ENCODE measurements around the gene PSG4.
"Not testable (repeated sequence)": the region's sequence is repeated elsewhere in the genome, so short reads cannot be mapped to it uniquely, and the experiment has no call there.

The PSG4 gene

DNA sequence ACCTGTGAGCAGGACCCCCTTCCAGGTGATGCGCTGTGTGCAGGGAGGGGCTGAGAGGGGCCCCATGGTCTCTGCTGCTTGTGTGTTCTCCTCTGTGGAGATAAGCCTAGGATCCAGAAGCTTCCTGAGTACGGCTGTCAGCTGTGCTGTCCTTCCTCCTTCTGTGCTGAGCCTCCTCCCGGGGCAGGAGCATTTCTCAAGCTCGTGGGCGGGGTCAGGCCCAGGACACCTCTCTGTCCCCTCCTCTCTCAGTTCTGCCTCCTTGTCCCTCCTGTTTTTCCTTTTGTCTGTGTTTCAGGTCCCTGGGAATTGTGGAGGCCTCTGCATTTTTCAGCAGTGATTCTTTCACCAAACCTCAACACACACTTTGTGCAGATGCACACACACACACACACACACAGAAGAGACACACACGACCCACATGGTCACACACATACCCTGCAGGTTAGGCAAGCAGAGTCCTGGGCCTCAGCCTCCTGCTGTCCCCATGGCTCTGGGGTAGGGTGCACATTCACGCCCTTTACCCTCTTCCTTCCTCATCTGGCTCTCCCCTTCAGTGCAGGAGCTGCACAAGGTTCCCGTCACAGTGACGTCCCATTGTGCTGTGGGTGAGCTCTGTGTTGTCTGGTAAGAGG, at the start of gene PSG4:
TSS of gene PSG4 (minus strand) at position 168 of the 635 bp plus-strand sequence. CDS start at position 66, 102 bp downstream.
- not testable (repeated sequence) for DNase-seq

- not testable (repeated sequence) for DNase-seq
Observed at GRCh38 chr19:43251428-43251827, 46.0 kb upstream of the PSG4 start.

DNA sequence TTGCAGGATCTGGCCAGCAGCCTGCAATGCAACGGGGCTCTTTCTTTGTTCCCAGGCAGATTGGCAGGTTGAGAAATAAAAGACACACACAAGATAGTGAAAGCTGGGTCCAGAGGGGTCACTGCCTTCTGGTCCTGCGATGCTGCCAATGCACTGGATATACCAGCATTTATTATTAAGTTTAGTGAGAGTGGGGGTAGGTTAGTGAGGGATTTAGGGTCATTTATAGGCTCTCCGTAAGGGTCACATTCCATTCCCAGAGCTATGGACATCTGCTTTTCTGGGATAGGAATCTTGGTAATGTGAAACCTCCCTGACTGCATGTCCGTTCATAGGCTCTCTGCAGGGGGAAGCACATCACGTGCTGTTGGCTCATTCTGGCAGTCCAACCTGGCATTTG, 44.9 kb upstream of the PSG4 start:
- not testable (repeated sequence) for DNase-seq

DNA sequence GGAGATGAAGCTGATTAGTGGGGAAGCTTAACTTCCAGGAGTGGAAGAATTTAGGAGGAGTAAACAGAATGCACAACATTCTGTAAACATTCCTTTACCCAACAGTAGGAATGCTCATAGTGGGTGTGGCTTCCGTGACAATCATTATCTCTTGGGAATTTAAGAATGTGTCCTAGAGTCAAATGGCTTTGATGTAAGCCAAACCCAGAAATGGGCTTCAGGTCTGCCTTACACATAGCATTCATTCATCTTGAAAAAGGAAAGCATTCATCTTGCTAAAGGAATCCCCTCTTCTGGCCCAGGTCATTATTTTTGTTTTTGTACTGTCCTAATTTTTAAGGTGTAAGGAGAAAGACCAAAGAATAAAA, 43.2 kb upstream of the PSG4 start:
- DNase-seq = not testable (repeated sequence)

GRCh38 chr19:43247243-43247880, 41.9 kb upstream of the PSG4 start:
- not testable (repeated sequence) for DNase-seq

DNA sequence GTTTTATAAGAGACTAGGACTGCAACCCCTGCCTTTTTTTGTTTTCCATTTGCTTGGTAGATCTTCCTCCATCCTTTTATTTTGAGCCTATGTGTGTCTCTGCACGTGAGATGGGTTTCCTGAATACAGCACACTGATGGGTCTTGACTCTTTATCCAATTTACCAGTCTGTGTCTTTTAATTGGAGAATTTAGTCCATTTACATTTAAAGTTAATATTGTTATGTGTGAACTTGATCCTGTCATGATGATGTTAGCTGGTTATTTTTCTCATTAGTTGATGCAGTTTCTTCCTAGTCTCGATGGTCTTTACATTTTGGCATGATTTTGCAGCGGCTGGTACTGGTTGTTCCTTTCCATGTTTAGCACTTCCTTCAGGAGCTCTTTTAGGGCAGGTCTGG, 40.4 kb upstream of the PSG4 start:
- DNase-seq = not testable (repeated sequence)

- DNase-seq = not testable (repeated sequence)
Observed at GRCh38 chr19:43242211-43242610, 36.8 kb upstream of the PSG4 start.

GRCh38 chr19:43238213-43238612, 32.8 kb upstream of the PSG4 start:
- DNase-seq = not testable (repeated sequence)

DNA sequence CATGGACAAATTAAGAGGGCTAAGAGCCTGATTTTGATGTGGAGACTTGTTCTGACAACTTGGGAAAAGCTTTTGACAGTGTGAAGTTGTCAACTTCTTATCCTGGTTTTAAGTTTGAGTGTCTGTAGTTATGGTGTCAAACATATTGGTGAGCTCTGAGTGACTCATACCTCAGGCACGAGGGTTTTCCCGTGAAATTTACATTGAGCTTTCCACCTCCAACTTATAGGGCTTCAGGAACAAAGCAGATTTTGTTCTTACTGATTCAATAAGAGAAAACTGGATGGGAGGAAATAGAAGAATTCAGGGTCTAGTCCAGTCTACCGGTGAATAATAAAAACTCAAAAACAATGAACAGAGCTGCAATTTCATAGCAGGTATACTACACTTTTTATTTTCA, 30.2 kb upstream of the PSG4 start:
- DNase-seq = not testable (repeated sequence)

GRCh38 chr19:43229315-43229714, 23.9 kb upstream of the PSG4 start:
- no peak for DNase-seq

DNA sequence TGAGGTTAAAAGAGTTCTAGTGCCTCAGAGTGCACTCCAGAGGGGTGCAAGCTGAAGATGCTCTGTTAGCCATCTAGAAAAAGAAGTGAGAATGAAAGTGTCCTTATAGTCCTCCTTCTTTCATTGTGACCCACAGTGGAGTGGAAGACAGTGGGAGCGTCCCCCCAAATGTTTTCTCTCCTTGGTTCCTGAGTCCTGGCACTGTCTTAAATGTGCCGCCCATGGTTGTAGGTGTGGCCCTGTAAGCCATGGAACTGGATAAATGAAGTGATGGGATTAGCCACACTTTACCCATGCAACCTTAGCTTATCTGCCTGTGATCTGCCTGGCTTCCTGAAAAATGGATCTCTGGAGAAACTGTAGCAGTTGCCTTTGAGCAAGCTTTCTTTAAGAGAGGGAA, 23.3 kb upstream of the PSG4 start:
- DNase-seq = not testable (repeated sequence)

DNA sequence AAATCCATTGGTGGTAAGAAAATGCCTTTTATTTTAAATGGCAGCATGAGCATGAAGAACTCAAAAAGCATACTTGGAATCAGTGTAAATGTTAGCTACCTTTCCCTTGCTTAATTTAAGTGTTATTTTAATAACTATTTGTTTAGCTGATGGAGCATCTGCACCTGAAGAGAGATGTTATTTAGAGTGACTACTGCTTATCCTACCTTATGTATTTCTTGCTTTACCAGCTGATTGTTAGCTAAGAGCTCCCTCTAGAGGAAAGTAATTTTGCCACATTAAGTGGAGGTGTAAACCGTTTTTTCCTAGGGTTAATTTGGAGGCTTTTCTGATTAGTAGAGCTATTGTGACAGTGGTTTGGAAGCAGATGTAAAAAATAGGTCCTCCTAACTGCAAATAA, 21.5 kb upstream of the PSG4 start:
- not testable (repeated sequence) for DNase-seq

GRCh38 chr19:43224855-43225253, 19.4 kb upstream of the PSG4 start:
- no peak for DNase-seq

DNA sequence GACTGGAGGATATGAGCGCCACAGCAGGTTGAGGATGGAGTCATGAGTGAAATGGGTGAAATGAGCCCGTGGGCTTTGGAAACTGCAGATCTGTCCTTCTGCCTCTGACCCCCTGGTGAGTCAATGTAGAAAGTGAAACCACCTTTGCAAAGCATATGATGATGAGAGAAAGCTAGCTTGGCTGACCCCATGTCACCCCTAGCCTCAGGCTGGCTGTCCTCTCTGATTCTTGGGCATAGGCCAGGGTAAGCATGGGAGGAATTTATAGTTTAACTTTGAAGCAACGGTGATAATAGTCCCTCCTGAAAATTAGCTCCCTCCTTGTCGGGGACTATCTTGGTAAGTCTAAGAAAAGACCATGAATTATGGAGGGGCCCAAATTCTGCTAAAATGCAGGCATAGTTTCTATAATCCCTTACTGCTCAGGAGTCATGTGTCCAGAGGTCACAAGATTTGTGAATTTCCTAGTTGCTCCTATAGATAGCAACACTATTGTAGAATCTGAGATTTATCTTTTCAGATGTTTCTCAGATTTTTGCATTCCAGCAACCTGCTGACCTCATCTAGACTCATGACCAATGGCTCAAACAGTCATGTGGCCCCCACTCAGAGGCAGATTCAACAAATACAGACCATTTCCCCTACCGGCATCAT, 18.9 kb upstream of the PSG4 start:
- DNase-seq = not testable (repeated sequence)

DNA sequence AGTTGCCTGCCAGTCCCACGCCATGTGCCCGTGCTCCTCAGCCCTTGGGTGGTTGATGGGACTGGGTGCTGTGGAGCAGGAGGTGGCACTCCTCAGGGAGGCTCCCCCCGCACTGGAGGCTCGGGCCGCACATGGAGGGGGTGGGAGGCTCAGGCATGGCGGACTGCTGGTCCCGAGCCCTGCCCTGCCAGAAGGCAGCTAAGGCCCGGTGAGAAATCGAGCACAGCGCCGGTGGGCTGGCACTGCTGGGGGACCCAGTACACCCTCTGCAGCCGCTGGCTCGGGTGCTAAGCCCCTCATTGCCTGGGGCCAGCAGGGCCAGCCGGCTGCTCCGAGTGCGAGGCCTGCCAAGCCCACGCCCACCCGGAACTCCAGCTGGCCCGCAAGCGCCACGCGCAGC, 16.5 kb upstream of the PSG4 start:
- not testable (repeated sequence) for DNase-seq

DNA sequence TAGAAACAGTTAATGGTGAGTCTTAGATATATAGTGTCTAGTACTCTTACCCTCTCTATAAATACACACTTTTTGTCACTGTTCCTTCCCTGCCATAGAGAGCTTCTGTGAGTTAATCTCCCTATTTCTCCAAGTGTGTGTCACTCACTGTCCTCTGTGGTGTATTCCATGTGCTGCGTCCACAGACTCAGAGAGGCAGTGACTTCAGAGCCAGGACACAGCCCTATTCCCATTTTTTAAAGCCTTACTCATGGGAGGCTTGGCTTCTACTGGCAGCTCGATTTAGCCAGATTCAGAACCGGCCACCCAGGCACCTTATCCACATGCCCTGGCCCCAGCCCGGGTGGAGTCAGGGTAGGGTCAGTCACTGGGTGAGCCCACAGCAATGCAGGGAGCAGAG, 13.7 kb upstream of the PSG4 start:
- not testable (repeated sequence) for DNase-seq

DNA sequence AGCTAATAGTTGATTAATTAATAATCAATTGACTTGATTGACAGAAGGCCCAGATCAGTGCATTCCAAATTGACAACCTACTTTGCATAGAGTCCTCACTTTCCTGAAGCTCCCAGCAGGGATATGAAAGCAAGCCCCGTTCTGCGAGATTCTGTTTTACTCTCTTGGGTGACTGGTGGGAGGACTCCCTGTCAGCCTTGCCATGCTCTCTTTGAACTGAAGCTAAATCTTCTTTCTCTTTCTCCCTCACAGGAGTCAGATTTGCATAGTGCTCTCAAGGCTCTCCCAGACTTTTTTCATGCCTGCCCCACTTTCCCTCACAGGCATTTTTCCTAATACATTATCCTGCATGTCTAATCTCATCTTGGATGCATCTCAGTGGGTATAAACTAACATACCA, 10.4 kb upstream of the PSG4 start:
- not testable (repeated sequence) for DNase-seq

- no peak for DNase-seq
Observed at GRCh38 chr19:43207991-43208390, 2.6 kb upstream of the PSG4 start.

- DNase-seq = peak in 1 of 2 experiments; percentile 12
Observed at GRCh38 chr19:43207174-43207573, 1.7 kb upstream of the PSG4 start.

DNA sequence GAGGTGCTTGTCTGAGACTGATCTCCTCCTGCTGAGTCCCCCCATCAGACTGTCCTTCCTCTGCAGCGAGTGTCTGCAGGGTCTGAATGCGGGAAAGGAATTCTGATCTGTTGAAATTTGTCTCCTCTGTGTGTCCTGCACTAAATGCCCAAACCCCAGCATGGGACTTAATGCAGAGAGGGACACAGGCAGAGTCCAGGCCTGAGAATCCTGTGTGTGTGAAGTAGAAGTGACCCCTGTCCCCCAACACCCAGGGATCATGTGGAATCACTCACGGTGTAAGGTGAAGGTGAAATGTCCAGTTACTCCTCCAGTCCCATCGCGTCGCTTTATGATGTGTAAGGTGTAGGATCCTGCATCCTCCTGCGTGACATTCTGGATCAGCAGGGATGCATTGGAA, 1.8 kb downstream of the PSG4 start:
- not testable (repeated sequence) for DNase-seq

DNA sequence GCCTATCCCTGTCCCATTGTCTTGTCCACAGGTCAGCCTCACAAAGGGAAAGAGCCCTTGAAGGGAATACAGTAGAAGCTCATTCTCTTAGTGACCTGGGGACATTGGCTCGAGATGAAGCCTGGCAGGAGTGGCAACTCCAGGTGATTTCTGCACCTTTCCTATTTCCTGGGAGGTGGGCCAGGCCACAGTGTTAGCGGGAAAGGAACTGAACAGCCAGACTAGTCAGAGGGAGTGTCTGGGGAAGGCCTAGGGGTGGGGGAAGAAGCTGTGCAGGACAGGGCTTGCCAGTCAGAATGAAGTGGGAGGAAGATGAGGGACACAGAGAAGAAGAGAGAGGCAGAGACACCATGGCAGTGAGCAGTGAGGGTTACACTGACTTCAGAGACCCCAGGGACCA, 3.5 kb downstream of the PSG4 start:
- not testable (repeated sequence) for DNase-seq

DNA sequence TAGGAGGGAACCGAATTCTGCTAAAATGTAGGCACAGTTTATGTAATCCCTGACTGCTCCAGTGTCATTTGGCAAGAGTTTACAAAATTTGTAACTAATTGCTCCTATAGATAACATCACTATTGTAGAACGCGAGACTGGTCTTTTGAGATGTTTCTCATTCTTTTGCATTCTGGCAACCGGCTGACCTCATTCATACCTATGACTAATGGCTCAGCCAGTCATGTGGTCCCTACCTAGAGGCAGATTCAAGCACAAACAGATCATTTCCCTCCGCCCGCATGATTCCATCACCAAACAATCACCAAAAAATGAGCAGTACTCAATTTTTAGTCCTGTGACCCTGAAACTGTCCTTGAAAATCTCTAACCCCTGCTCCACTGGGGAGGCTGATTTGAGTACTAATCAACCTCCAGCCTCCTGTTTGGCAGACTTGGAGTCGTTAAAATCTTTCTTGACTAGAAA, 4.1 kb downstream of the PSG4 start:
- DNase-seq = not testable (repeated sequence)

DNA sequence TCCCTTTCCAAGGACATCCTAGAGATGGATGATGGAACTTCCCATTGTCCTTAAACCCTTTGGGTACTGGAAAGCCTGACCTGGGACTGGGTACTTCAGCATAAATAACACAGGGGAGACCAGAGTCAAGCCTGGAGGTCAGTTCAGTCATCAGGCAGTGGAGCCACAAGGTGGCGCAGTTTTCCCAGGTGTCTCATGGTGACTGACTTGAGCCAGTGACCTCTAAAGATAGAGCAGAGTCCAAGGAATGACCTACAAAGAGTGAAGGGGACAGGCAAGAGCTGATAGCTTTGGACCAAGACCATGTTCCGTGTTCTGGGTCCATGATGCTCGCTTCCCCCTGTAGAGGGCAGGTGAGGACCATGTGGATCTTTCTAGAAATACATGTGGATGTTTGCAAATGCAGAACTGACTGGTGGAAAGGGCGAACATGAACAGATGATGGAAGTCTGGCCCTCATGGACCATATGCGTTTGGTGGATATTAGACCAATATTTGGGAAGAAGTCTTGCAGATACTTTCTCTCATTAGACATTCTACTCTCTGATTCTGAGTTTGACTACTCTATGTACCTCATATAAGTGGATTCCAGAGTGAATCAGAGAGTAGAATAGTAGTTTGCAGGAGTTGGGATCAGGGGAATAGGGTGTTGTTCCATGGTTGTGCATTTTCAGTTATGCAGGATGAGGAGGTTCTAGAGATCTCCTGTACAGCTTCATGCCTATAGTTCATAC, 6.6 kb downstream of the PSG4 start:
- not testable (repeated sequence) for DNase-seq

Measured in activated CD4-positive, alpha-beta T cell treated with anti-CD3 and anti-CD28 coated beads, Interleukin-2, amount 50 U/mL, for 4 hours (primary cell).